GM19397 (cell line): Measurements from ENCODE around the gene SSC5D.
"Not testable (repeated sequence)": the region's sequence is repeated elsewhere in the genome, so short reads cannot be mapped to it uniquely, and the experiment has no call there.

Experiments used
- ATAC-seq: cut with Tn5 transposase; IDR thresholded peaks from one replicate; pipeline ENCODE4 v1.9.1; 2021; ENCODE audit warnings: mild to moderate bottlenecking, moderate library complexity; ENCODE audit not compliant: unreplicated experiment

SSC5D gene

GRCh38 chr19:55487924-55488687 is at the start of gene SSC5D:
Gene SSC5D, plus strand, starts transcription at chr19:55488436. Its CDS starts 154 bp downstream, at chr19:55488590.
- no peak for ATAC-seq

GRCh38 chr19:55439052-55439451 is 49.2 kb upstream of the SSC5D start:
- no peak for ATAC-seq

- ATAC-seq, result no peak
Observed at GRCh38 chr19:55440411-55441105, 47.7 kb upstream of the SSC5D start.

GRCh38 chr19:55441319-55441691 is 46.9 kb upstream of the SSC5D start:
- ATAC-seq, result no peak

GRCh38 chr19:55441692-55442321 is 46.4 kb upstream of the SSC5D start:
- no peak for ATAC-seq

GRCh38 chr19:55442372-55442961 is 45.8 kb upstream of the SSC5D start:
- ATAC-seq, result no peak

GRCh38 chr19:55443045-55443823 is 45.0 kb upstream of the SSC5D start, which contains the start of gene SHISA7:
Gene SHISA7, minus strand, starts transcription at chr19:55443300. Its CDS starts 437 bp downstream, at chr19:55442863.
- no peak for ATAC-seq

GRCh38 chr19:55443824-55444480 is 44.3 kb upstream of the SSC5D start:
- ATAC-seq, result no peak

GRCh38 chr19:55444646-55445045 is 43.6 kb upstream of the SSC5D start:
- ATAC-seq, result no peak

GRCh38 chr19:55446060-55446459 is 42.2 kb upstream of the SSC5D start:
- ATAC-seq, result no peak

GRCh38 chr19:55447421-55448174 is 40.6 kb upstream of the SSC5D start:
- ATAC-seq, result no peak

- ATAC-seq, result not testable (repeated sequence)
Observed at GRCh38 chr19:55448175-55448490, 40.1 kb upstream of the SSC5D start.

- no peak for ATAC-seq
Observed at GRCh38 chr19:55449469-55449868, 38.8 kb upstream of the SSC5D start.

- ATAC-seq, result no peak
Observed at GRCh38 chr19:55451163-55451964, 36.9 kb upstream of the SSC5D start.

GRCh38 chr19:55451965-55452748 is 36.1 kb upstream of the SSC5D start:
- ATAC-seq, result no peak

- ATAC-seq, result no peak
Observed at GRCh38 chr19:55452749-55453346, 35.4 kb upstream of the SSC5D start.

GRCh38 chr19:55453511-55454260 is 34.5 kb upstream of the SSC5D start:
- no peak for ATAC-seq
